H9 (cell line): ENCODE data around the gene IP6K3. TPM values are rescaled to one million over a fixed set of nuclear protein-coding genes. Genes with fewer than 3 reads are reported as not detected.

Experiments used
- DNase-seq: peaks from one replicate; pipeline ENCODE4 v3.0.0-alpha.2; 2017
- H2AFZ ChIP-seq: one replicate; pipeline ENCODE4 v1.6.1; 2013; ENCODE audit warnings: mild to moderate bottlenecking, low read length, control low read depth, moderate library complexity
- H2AK5ac ChIP-seq: 2 replicates; pipeline ENCODE4 v1.6.1; 2013; ENCODE audit warnings: low read length, control low read depth, mixed read lengths; ENCODE audit not compliant: insufficient read length
- H2BK120ac ChIP-seq: one replicate; pipeline ENCODE4 v1.6.1; 2013; ENCODE audit warnings: low read depth, mild to moderate bottlenecking, low read length, control low read depth, inconsistent platforms; ENCODE audit not compliant: poor library complexity, severe bottlenecking
- H2BK12ac ChIP-seq: 2 replicates; pipeline ENCODE4 v1.6.1; 2013; ENCODE audit warnings: low read length, control low read depth, mixed read lengths, low read depth; ENCODE audit not compliant: insufficient read length
- H2BK15ac ChIP-seq: 2 replicates; pipeline ENCODE4 v1.6.1; 2013; ENCODE audit warnings: low read depth, low read length, control low read depth
- H2BK20ac ChIP-seq: one replicate; pipeline ENCODE4 v1.6.1; 2013; ENCODE audit warnings: low read depth, mild to moderate bottlenecking, low read length, control low read depth, inconsistent platforms; ENCODE audit not compliant: poor library complexity, severe bottlenecking
- H2BK5ac ChIP-seq: 2 replicates; pipeline ENCODE4 v1.6.1; 2013; ENCODE audit warnings: low read length, control low read depth, mixed read lengths; ENCODE audit not compliant: insufficient read length
- H3K14ac ChIP-seq: 2 replicates; pipeline ENCODE4 v1.6.1; 2013; ENCODE audit warnings: low read length, control low read depth; ENCODE audit not compliant: insufficient read depth
- H3K18ac ChIP-seq: 2 replicates; pipeline ENCODE4 v1.6.1; 2013; ENCODE audit warnings: low read depth, mild to moderate bottlenecking, mixed read lengths, low read length, control low read depth; ENCODE audit not compliant: insufficient read length
- H3K23ac ChIP-seq: 2 replicates; pipeline ENCODE4 v1.6.1; 2013; ENCODE audit warnings: low read length, control low read depth, mixed read lengths, low read depth; ENCODE audit not compliant: insufficient read length
- H3K23me2 ChIP-seq: 2 replicates; pipeline ENCODE4 v1.6.1; 2013; ENCODE audit warnings: low read depth, mild to moderate bottlenecking, mixed read lengths, low read length, control low read depth; ENCODE audit not compliant: insufficient read length, poor library complexity, severe bottlenecking
- H3K27ac ChIP-seq: 2 replicates; pipeline ENCODE4 v1.5.1; 2013; ENCODE audit warnings: low read length, control low read depth, mixed read lengths, low read depth; ENCODE audit not compliant: insufficient read length
- H3K27me3 ChIP-seq: 2 replicates; pipeline ENCODE4 v1.6.1; 2013; ENCODE audit warnings: low read length, control low read depth, inconsistent platforms; ENCODE audit not compliant: insufficient read depth
- H3K4ac ChIP-seq: 2 replicates; pipeline ENCODE4 v1.6.1; 2013; ENCODE audit warnings: low read depth, mild to moderate bottlenecking, control low read depth, inconsistent platforms, low read length, moderate library complexity
- H3K4me1 ChIP-seq: 2 replicates; pipeline ENCODE4 v1.6.1; 2013; ENCODE audit warnings: low read length, control low read depth, inconsistent platforms; ENCODE audit not compliant: insufficient read depth
- H3K4me2 ChIP-seq: 2 replicates; pipeline ENCODE4 v1.6.1; 2013; ENCODE audit warnings: low read length, control low read depth, mixed read lengths; ENCODE audit not compliant: insufficient read length, insufficient read depth
- H3K56ac ChIP-seq: 2 replicates; pipeline ENCODE4 v1.6.1; 2013; ENCODE audit warnings: low read depth, mild to moderate bottlenecking, mixed read lengths, low read length, control low read depth; ENCODE audit not compliant: insufficient read length
- H3K79me1 ChIP-seq: 2 replicates; pipeline ENCODE4 v1.6.1; 2013; ENCODE audit warnings: low read depth, mild to moderate bottlenecking, moderate library complexity, low read length, control low read depth, inconsistent platforms; ENCODE audit not compliant: insufficient read depth, poor library complexity, severe bottlenecking
- H3K79me2 ChIP-seq: 2 replicates; pipeline ENCODE4 v1.6.1; 2013; ENCODE audit warnings: low read length, control low read depth, inconsistent platforms; ENCODE audit not compliant: insufficient read depth
- H3K9ac ChIP-seq: 2 replicates; pipeline ENCODE4 v1.6.1; 2013; ENCODE audit warnings: low read length, control low read depth, mixed read lengths; ENCODE audit not compliant: insufficient read length; ENCODE audit errors: extremely low read depth
- H3K9me3 ChIP-seq: one replicate; pipeline ENCODE4 v1.6.1; 2013; ENCODE audit warnings: low read depth, low read length, inconsistent platforms; ENCODE audit not compliant: control insufficient read depth
- H3T11ph ChIP-seq: one replicate; pipeline ENCODE4 v1.6.1; 2013; ENCODE audit warnings: mild to moderate bottlenecking, low read length, control low read depth, inconsistent platforms
- H4K20me1 ChIP-seq: one replicate; pipeline ENCODE4 v1.6.1; 2013; ENCODE audit not compliant: control insufficient read depth, insufficient read length, insufficient read depth
- H4K5ac ChIP-seq: 2 replicates; pipeline ENCODE4 v1.6.1; 2013; ENCODE audit warnings: low read depth, mild to moderate bottlenecking, mixed read lengths, low read length, control low read depth; ENCODE audit not compliant: insufficient read length
- H4K8ac ChIP-seq: replicated peaks from 2 replicates; pipeline ENCODE4 v1.6.1; 2013; ENCODE audit warnings: low read length, control low read depth, mixed read lengths, low read depth; ENCODE audit not compliant: insufficient read length
- H4K91ac ChIP-seq: 2 replicates; pipeline ENCODE4 v1.6.1; 2013; ENCODE audit warnings: low read depth, mild to moderate bottlenecking, moderate library complexity, mixed read lengths, low read length, control low read depth; ENCODE audit not compliant: insufficient read length
- H3K27ac Mint-ChIP-seq, 3 experiments: 2 replicates in 2 of 3; 3 replicates in 1 of 3; pipeline ENCODE4 v1.8.0; 2020 to 2021; ENCODE audit warnings: mixed read lengths in 3 of 3, mild to moderate bottlenecking in 1 of 3, moderate library complexity in 1 of 3
- H3K27me3 Mint-ChIP-seq: 2 replicates; pipeline ENCODE4 v1.8.0; 2021; ENCODE audit warnings: low read depth, mild to moderate bottlenecking, moderate library complexity, mixed read lengths
- H3K36me3 Mint-ChIP-seq, 3 experiments: 2 replicates in 2 of 3; 3 replicates in 1 of 3; pipeline ENCODE4 v1.8.0; 2020 to 2021; ENCODE audit warnings: low read depth in 3 of 3, mixed read lengths in 3 of 3; ENCODE audit not compliant: insufficient read depth in 1 of 3
- H3K4me1 Mint-ChIP-seq, 2 experiments: 2 replicates each; pipeline ENCODE4 v1.8.0; 2020; ENCODE audit warnings: mixed read lengths in 2 of 2
- H3K4me3 Mint-ChIP-seq, 2 experiments: 2 replicates in 1 of 2; 3 replicates in 1 of 2; pipeline ENCODE4 v1.8.0; 2020 to 2021; ENCODE audit warnings: mild to moderate bottlenecking in 2 of 2, mixed read lengths in 2 of 2, moderate library complexity in 1 of 2
- H3K9me3 Mint-ChIP-seq, 2 experiments: 2 replicates in 1 of 2; 3 replicates in 1 of 2; pipeline ENCODE4 v1.8.0; 2020; ENCODE audit warnings: mild to moderate bottlenecking in 2 of 2, mixed read lengths in 2 of 2, moderate library complexity in 1 of 2
- WGBS: extraction: QIAGEN DNeasy Blood & Tissue Kit; methylation state at CpG from one replicate; pipeline ENCODE4 v1.1.7; 2013; ENCODE audit warnings: missing lambda C conversion rate, low lambda C conversion rate, mixed read lengths; ENCODE audit not compliant: insufficient read length; ENCODE audit errors: extremely low coverage; 5-methylcytosine and 5-hydroxymethylcytosine counted together
- total RNA-seq: library from RNA; stranded (reverse); gene quantifications from 2 replicates; pipeline ENCODE4 v1.2.1, GENCODE V29; 2021
- TF ChIP-seq, protein P1 (sequence below): fragments of 200-600 bp; sonication (generic); conservative IDR thresholded peaks from 3 replicates; pipeline ENCODE4 v1.8.0; 2021; ENCODE audit warnings: antibody characterized with exemption, mild to moderate bottlenecking

The IP6K3 gene
- total RNA-seq, 1 experiment from 2014 or later = 0.46 TPM

DNA sequence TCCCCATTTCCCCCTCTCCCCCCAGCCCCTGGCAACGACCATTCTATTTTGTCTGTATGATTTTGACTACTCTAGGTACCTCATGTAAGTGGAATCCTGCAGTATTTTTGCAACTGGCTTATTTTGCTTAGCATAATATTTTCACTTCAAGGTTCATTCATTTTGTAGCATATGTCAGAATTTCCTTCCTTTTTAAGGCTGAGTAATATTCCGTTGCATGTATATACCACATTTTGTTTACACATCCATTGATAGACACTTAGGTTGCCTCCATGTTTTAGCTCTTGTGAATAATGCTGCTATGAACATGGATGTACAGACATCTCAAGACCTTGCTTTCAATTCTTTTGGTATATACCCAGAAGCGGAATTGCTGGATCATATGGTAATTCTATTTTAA lies 33.8 kb downstream of the IP6K3 start:
- H2AFZ ChIP-seq = no peak overlapping the region
- H3K27me3 ChIP-seq = no peaks in the 10 kb centered on the region
- H2BK20ac ChIP-seq = no peak overlapping the region
- DNase-seq = no peak
- H3K27ac ChIP-seq = no peak overlapping the region
- no peak overlapping the region for H2BK15ac ChIP-seq
- no peak overlapping the region for H3K9ac ChIP-seq
- H3K79me2 ChIP-seq = peaks cover 2% of the 10 kb centered on the region; the same call in 1 of the 2 replicates
- H4K8ac ChIP-seq = no peak overlapping the region
- peaks cover 10% of the 10 kb centered on the region; the same call in 1 of the 2 replicates for H3K4me1 ChIP-seq
- H2BK120ac ChIP-seq = no peak overlapping the region
- H2AK5ac ChIP-seq = no peak overlapping the region
- H3K79me1 ChIP-seq = peaks cover 7% of the 10 kb centered on the region
- TF ChIP-seq, protein P1, sequence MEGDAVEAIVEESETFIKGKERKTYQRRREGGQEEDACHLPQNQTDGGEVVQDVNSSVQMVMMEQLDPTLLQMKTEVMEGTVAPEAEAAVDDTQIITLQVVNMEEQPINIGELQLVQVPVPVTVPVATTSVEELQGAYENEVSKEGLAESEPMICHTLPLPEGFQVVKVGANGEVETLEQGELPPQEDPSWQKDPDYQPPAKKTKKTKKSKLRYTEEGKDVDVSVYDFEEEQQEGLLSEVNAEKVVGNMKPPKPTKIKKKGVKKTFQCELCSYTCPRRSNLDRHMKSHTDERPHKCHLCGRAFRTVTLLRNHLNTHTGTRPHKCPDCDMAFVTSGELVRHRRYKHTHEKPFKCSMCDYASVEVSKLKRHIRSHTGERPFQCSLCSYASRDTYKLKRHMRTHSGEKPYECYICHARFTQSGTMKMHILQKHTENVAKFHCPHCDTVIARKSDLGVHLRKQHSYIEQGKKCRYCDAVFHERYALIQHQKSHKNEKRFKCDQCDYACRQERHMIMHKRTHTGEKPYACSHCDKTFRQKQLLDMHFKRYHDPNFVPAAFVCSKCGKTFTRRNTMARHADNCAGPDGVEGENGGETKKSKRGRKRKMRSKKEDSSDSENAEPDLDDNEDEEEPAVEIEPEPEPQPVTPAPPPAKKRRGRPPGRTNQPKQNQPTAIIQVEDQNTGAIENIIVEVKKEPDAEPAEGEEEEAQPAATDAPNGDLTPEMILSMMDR = no peak
- Mint-ChIP-seq H3K4me3 (no peak overlapping the region), H3K27ac (no peak overlapping the region), H3K9me3 (no peaks in the 10 kb centered on the region), H3K36me3 (peaks cover 18 to 29% (median 28%) of the 10 kb centered on the region in 3 experiments; a peak in 6 of 7 replicates), H3K4me1 (peaks cover 18 to 37% of the 10 kb centered on the region in 2 experiments), H3K27me3 (no peaks in the 10 kb centered on the region; the same call in none of the 2 replicates)
- no peak overlapping the region for H2BK12ac ChIP-seq
- H3K18ac ChIP-seq = no peak overlapping the region
- no peak overlapping the region for H3K4ac ChIP-seq
- no peaks in the 10 kb centered on the region for H4K20me1 ChIP-seq
- H3K23ac ChIP-seq = no peak overlapping the region
- H3K14ac ChIP-seq = no peak overlapping the region
- H3K4me2 ChIP-seq = no peak overlapping the region
- peaks cover 5% of the 10 kb centered on the region for H3K23me2 ChIP-seq
- no CpG with 5 or more reads among the region's 3 CpGs for WGBS
- no peak overlapping the region for H3K56ac ChIP-seq
- no peaks in the 10 kb centered on the region for H3K9me3 ChIP-seq
- no peak overlapping the region for H3T11ph ChIP-seq
- no peak overlapping the region for H2BK5ac ChIP-seq
- H4K5ac ChIP-seq = no peak overlapping the region
- H4K91ac ChIP-seq = no peak overlapping the region
